Stimulated activated CD4-positive, alpha-beta T cell treated with anti-CD3 and anti-CD28 coated beads, Interleukin-4, amount 100 ng/mL, for 4 hours (primary cell): ENCODE measurements around the gene EML2.
"Not testable (repeated sequence)": the region's sequence is repeated elsewhere in the genome, so short reads cannot be mapped to it uniquely, and the experiment has no call there.

Experiments
- DNase-seq, 2 experiments: peaks; one replicate each; pipeline ENCODE4 v3.0.0-alpha.2; 2020

Gene EML2

GRCh38 chr19:45650722-45651121 is 11.5 kb upstream of the EML2 start:
- DNase-seq: no peak

DNA sequence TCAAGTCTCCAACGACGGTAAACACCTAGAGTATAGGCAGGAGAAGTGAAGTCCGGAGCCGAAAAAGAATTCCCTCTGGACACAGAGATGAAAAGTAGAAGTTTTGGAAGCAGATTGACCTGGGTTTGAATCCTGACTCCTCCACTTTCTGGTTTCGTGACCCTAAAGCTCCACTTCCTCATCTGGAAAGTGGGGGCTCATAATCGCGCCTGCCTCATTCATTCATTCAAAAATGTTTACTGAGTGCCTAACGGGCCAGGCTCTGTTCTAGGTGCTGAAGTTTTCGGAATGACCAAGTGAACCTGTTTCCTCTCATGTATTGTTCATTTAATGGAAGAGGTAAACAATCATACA is 7.1 kb upstream of the EML2 start:
- DNase-seq: no peak

- peak; percentile 68 to 70 for DNase-seq
Observed at GRCh38 chr19:45645631-45646344, 6.6 kb upstream of the EML2 start.

GRCh38 chr19:45645068-45645630 is 6.0 kb upstream of the EML2 start:
- no peak for DNase-seq

DNA sequence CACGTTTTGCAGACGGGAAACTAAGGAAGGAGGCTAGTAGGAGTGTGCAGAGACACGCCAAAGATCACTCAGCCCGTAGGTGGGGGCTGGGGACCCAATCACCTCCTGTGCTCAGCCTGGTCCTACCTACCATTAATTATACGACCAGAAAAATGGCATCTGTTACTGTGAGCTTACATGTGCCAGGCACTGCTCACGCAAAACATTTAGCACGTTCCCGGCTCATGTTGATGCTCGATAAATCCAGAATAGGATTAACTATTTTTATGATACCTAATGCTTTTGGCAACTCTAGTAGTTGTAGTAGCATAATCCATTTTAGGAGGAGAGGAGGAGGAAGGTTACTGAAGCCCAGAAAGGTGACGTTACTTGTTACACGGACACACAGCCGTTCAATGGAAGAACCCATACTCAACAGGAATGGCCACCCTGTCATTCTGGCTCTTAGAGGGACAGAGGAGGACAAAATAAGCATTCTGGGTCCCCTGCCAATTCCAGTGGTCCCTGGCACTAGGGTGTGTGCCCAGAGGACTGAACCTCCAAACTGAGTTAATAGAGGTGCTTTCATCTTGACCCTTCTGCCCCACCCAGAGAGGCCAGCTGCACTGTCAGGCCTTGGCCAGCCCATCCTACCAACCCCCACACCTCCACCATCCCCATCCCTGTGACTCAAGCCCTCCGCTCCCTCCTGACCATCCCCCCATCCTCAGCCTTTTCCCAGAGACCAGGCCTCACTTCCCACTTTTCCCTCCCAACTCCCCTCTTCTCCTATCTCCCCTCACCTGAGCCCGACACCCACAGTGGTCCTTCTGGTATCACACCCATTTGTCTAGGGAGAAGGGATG is 5.0 kb upstream of the EML2 start:
- DNase-seq: no peak

GRCh38 chr19:45643024-45643926 is 4.1 kb upstream of the EML2 start:
- DNase-seq: peak; percentile 90 to 96

DNA sequence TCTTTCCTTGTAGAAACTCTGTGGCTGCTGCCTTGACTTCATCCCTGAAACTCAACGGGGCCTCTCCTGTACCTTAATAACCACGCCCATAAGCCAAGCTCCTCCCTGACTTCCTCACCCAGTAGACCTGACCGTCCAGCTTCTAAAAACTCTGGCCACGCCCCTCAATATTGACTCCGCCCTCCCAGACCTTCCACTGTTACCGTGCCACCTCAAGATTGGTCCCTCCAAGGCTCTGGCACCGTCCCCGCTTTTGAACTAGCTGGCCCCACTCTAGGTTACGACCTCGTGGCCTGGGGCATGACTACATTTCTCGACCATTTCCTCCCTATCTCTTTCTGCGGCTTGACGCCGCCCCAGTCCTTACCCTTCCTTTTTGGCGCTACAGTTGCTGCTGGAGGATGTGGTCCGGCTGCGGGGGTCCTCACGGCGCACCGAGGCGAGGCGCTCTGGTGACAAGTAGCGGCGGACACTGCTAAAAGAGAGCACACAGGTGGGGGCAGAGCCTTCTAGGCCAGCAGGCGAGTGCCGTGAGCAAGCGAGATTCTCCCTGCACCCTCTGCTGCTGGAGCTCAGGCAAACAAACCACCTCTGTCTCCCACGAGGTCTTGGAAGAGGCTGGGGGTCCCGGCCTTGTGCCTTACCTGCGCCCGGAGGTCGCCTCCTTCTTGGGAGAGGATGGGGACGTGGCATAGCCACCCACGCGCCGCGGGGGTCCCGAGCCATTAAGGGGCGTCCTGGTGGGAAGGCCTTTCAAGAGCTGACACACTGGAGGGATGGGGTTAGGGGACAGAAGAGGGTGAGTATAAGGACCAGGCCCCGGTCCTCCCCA is 2.3 kb upstream of the EML2 start:
- DNase-seq: peak; percentile 51 to 72

- DNase-seq: peak in 1 of 2 experiments; percentile 33
Observed at GRCh38 chr19:45640849-45641273, 1.7 kb upstream of the EML2 start.

DNA sequence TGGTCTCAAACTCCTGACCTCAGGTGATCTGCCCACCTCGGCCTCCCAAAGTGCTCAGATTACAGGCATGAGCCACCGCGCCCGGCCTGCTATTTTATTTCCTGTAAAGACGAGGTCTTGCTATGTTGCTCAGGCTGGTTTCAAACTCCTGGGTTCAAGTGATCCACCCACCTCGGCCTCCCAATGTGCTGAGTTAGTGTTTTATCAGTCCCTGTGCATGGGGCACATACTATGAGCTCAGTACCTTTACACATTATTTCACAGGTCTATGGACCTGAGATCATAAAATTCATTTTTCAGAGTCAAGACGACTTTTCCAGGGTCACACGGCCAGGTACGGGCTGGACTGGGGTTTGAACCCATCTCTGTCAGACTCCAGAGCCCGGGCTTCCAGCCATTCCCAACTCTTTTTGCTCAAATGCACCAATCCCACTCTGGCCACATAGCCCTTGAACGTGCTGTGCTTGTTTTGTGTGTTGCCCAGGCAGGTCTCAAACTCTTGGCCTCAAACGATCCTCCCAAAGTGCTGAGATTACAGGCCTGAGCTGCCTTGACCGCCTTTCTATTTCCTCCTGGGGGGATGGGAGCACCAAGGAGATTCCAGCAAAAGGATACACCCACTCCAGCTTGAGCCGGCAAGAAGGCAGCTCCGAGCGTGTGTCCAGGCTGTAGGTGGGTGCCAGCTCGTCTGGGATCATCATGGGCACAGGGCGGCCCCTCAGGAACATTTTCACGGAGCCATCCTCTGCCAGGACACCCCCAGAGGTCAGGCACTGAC is 1.1 kb downstream of the EML2 start:
- DNase-seq: no peak

DNA sequence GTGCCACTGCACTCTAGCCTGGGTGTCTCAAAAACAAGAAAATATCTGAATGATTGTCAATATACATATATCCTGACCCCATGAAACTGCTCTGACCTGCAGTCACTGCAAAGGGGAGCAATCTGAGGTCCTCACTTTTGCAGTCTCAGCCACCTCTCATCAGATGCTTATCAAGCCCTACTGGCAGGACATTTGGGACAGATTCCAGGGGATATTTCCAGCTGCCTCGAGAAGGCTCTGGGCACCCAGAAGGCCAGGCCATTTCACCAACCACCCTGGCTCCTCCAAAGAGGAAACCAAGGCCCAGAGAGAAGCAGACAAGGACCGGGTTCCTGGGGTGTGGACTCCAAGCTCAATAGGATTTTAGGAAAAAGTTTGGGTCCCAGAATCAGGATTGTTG is 2.3 kb downstream of the EML2 start:
- DNase-seq: no peak

- DNase-seq: no peak
Observed at GRCh38 chr19:45636275-45636674, 2.9 kb downstream of the EML2 start.

- peak; percentile 22 to 56 for DNase-seq
Observed at GRCh38 chr19:45632468-45633196, 6.6 kb downstream of the EML2 start.

GRCh38 chr19:45630463-45630862 is 8.7 kb downstream of the EML2 start:
- DNase-seq: no peak

GRCh38 chr19:45629704-45630103 is 9.5 kb downstream of the EML2 start:
- DNase-seq: no peak

GRCh38 chr19:45628219-45628618 is 11.0 kb downstream of the EML2 start:
- DNase-seq: not testable (repeated sequence)

- DNase-seq: no peak
Observed at GRCh38 chr19:45623984-45624383, 15.2 kb downstream of the EML2 start.

- no peak for DNase-seq
Observed at GRCh38 chr19:45621976-45622503, 17.2 kb downstream of the EML2 start.

GRCh38 chr19:45621389-45621788 is 17.8 kb downstream of the EML2 start:
- DNase-seq: no peak

GRCh38 chr19:45616704-45617017 is 22.5 kb downstream of the EML2 start:
- no peak for DNase-seq
